HepG2 (cell line): ENCODE results near the gene MPIG6B. TPM values are rescaled to one million over a fixed set of nuclear protein-coding genes. Genes with fewer than 3 reads are reported as not detected.

ENCODE experiments used
- ATF7 ChIP-seq, 2 experiments: fragments of 450-650 bp in 1 of 2; sonication (generic) in 1 of 2; formaldehyde crosslinking in 1 of 2; IDR thresholded peaks; 2 replicates each; pipeline versions ENCODE4 v1.4.0 to v1.6.1; 2016 to 2020; ENCODE audit warnings: antibody characterized with exemption in 1 of 2, mild to moderate bottlenecking in 1 of 2, missing genetic modification reagents in 1 of 2
- HDAC2 ChIP-seq: sonication (generic); formaldehyde crosslinking; IDR thresholded peaks from 2 replicates; pipeline ENCODE4 v1.4.0; 2020; ENCODE audit warnings: missing genetic modification reagents
- KAT8 ChIP-seq: IDR thresholded peaks from 2 replicates; pipeline ENCODE4 v1.6.1; 2016; ENCODE audit warnings: missing genetic modification reagents, missing compliant biosample characterization
- LBX2 ChIP-seq: sonication (generic); formaldehyde crosslinking; IDR thresholded peaks from 2 replicates; pipeline ENCODE4 v1.5.0; 2020; ENCODE audit warnings: missing genetic modification reagents, mild to moderate bottlenecking, borderline replicate concordance
- MEIS1 ChIP-seq: sonication (generic); formaldehyde crosslinking; IDR thresholded peaks from 2 replicates; pipeline ENCODE4 v1.9.0; 2021; ENCODE audit warnings: mild to moderate bottlenecking, missing genetic modification reagents, moderate library complexity, borderline replicate concordance
- MIXL1 ChIP-seq: IDR thresholded peaks from 2 replicates; pipeline ENCODE4 v1.6.1; 2016
- MXI1 ChIP-seq: IDR thresholded peaks from 3 replicates; pipeline ENCODE4 v1.6.1; 2012; ENCODE audit warnings: low read depth, low read length, inconsistent platforms, borderline replicate concordance
- MYPOP ChIP-seq: sonication (generic); formaldehyde crosslinking; IDR thresholded peaks from 2 replicates; pipeline ENCODE4 v1.8.1; 2023; ENCODE audit warnings: mild to moderate bottlenecking, moderate library complexity, missing genetic modification reagents
- NFE2 ChIP-seq: sonication (generic); formaldehyde crosslinking; IDR thresholded peaks from 2 replicates; pipeline ENCODE4 v1.4.0; 2020; ENCODE audit warnings: missing genetic modification reagents
- NR2F1 ChIP-seq, 2 experiments: fragments of 450-650 bp in 1 of 2; formaldehyde crosslinking in 1 of 2; IDR thresholded peaks; 2 replicates each; pipeline versions ENCODE4 v1.5.0 to v1.6.1; 2016 to 2020; ENCODE audit warnings: mild to moderate bottlenecking in 1 of 2, missing compliant biosample characterization in 1 of 2, missing genetic modification reagents in 1 of 2, moderate library complexity in 1 of 2
- RELA ChIP-seq: sonication (generic); formaldehyde crosslinking; IDR thresholded peaks from 2 replicates; pipeline ENCODE4 v1.4.0; 2020; ENCODE audit warnings: missing genetic modification reagents
- SALL1 ChIP-seq: sonication (generic); formaldehyde crosslinking; IDR thresholded peaks from 2 replicates; pipeline ENCODE4 v1.8.0; 2022; ENCODE audit warnings: mild to moderate bottlenecking, missing genetic modification reagents
- SP4 ChIP-seq: sonication (generic); formaldehyde crosslinking; IDR thresholded peaks from 2 replicates; pipeline ENCODE4 v1.8.1; 2023; ENCODE audit warnings: mild to moderate bottlenecking, missing genetic modification reagents
- STAT6 ChIP-seq: sonication (generic); formaldehyde crosslinking; IDR thresholded peaks from 2 replicates; pipeline ENCODE4 v1.4.0; 2020; ENCODE audit warnings: missing genetic modification reagents, mild to moderate bottlenecking, borderline replicate concordance
- TARDBP ChIP-seq: sonication (generic); formaldehyde crosslinking; IDR thresholded peaks from 2 replicates; pipeline ENCODE4 v1.8.0; 2022; ENCODE audit warnings: mild to moderate bottlenecking, missing genetic modification reagents
- TGIF2 ChIP-seq: IDR thresholded peaks from 2 replicates; pipeline ENCODE4 v1.6.1; 2016; ENCODE audit warnings: control low read depth, missing compliant biosample characterization
- ZMYM3 ChIP-seq: sonication (generic); formaldehyde crosslinking; IDR thresholded peaks from 2 replicates; pipeline ENCODE4 v1.5.1; 2020; ENCODE audit warnings: mild to moderate bottlenecking, missing genetic modification reagents
- ZNF136 ChIP-seq: sonication (generic); formaldehyde crosslinking; IDR thresholded peaks from 2 replicates; pipeline ENCODE4 v1.8.1; 2022; ENCODE audit warnings: low read depth, mild to moderate bottlenecking, moderate library complexity, missing genetic modification reagents
- ZNF263 ChIP-seq: sonication (generic); formaldehyde crosslinking; IDR thresholded peaks from 2 replicates; pipeline ENCODE4 v1.4.0; 2020; ENCODE audit warnings: missing genetic modification reagents
- ZNF704 ChIP-seq: sonication (generic); formaldehyde crosslinking; IDR thresholded peaks from 2 replicates; pipeline ENCODE4 v1.8.1; 2023; ENCODE audit warnings: mild to moderate bottlenecking, inconsistent platforms, moderate library complexity, missing genetic modification reagents, borderline replicate concordance
- ZNF709 ChIP-seq: sonication (generic); formaldehyde crosslinking; IDR thresholded peaks from 2 replicates; pipeline ENCODE4 v1.5.0; 2020; ENCODE audit warnings: mild to moderate bottlenecking, missing genetic modification reagents
- ZSCAN29 ChIP-seq: sonication (generic); formaldehyde crosslinking; conservative IDR thresholded peaks from 2 replicates; pipeline ENCODE4 v1.4.0; 2020; ENCODE audit warnings: mild to moderate bottlenecking, missing genetic modification reagents
- polyA plus RNA-seq, 8 experiments: library from polyadenylated mRNA; depleted of rRNA in 3 of 8; stranded (reverse) in 7 of 8; unstranded in 1 of 8; fragments of >200 nt; fragmentation: Illumina TruSeq in 4 of 8; extraction: Trizol in 4 of 8; gene quantifications; 2 replicates each; pipeline versions ENCODE4 v1.2.1 to v1.2.3, GENCODE V29; 2011 to 2016; ENCODE audit warnings: low read depth in 4 of 8, missing spikeins in 1 of 8, mixed read lengths in 1 of 8; ENCODE audit not compliant: insufficient read depth in 1 of 8
- total RNA-seq, 5 experiments: library from RNA; depleted of rRNA; stranded (reverse); fragments of >200 nt; fragmentation: Illumina TruSeq; extraction: Trizol; gene quantifications; 2 replicates each; pipeline ENCODE4 v1.2.3, GENCODE V29; 2016; ENCODE audit warnings: low read depth in 1 of 5
- TF ChIP-seq, protein P1 (sequence below): sonication (generic); formaldehyde crosslinking; IDR thresholded peaks from 2 replicates; pipeline ENCODE4 v1.4.0; 2020; ENCODE audit warnings: missing genetic modification reagents

MPIG6B gene
- total and polyA plus RNA-seq, 2 of the 13 experiments (the other 11 are each of a cell fraction or from before 2014, with no cell fraction given) = not detected

DNA sequence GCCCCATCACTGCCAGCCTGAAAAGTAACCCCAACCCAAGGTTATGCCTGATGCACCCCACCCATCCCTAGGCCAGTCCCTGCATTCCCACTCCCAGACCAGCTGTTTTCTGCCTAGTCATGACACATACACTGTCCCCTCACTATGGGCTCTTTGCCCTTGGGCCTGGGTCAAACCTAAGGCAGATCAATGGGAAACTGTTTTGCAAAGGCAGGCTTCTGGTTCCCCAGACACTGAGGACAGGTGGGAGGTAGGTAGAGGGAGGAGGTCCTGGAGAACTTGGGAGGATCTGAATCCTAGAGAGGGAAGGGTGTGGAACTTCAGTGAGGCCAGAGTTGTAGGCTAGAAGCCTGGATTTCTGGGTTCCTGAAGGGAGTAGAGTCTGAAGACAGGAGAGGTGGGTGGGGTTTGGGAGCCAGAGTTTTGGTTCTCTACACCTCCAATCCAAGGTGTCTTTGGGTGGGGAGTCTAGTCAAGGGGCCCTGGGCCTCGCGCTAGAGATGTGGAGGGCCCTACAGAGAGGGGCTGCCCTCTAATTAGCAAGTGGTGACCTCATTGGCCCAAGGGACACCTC lies 11.2 kb downstream of the MPIG6B start (continued):
- TF ChIP-seq ZNF704 (CRISPR knock-in tag) (peak; percentile 9; the same call in 1 of the 2 replicates), SALL1 (CRISPR knock-in tag) (peak; percentile 39; the same call in 1 of the 2 replicates), HDAC2 (CRISPR knock-in tag) (0 out of 2 replicates have a peak, but pooled peaks have one; percentile 9), NFE2 (CRISPR knock-in tag) (peak; percentile 75; the same call in 1 of the 2 replicates), SP4 (CRISPR knock-in tag) (peak; percentile 70; the same call in 1 of the 2 replicates), MEIS1 (CRISPR knock-in tag) (peak; percentile 54), MXI1 (no peak), ZNF136 (no peak; the same call in 1 of the 2 replicates), MYPOP (CRISPR knock-in tag) (0 out of 2 replicates have a peak, but pooled peaks have one; percentile 1), TARDBP (CRISPR knock-in tag) (peak; percentile 63; the same call in 1 of the 2 replicates), ZSCAN29 (CRISPR knock-in tag) (0 out of 2 replicates have a peak, but pooled peaks have one; percentile 20), STAT6 (CRISPR knock-in tag) (no peak), LBX2 (CRISPR knock-in tag) (0 out of 2 replicates have a peak, but pooled peaks have one; percentile 52), MIXL1 (CRISPR knock-in tag) (no peak), ATF7 (IDR thresholded peaks at IDR 0.05) (0 out of 2 replicates have a peak, but pooled peaks have one; percentile 17), ATF7 (CRISPR knock-in tag; IDR thresholded peaks at IDR 0.05) (no peak), ZMYM3 (no peak), NR2F1 (CRISPR knock-in tag; IDR thresholded peaks at IDR 0.05) (peak; percentile 5 to 11; a peak in 1 of 4 replicates), TGIF2 (CRISPR knock-in tag) (peak; percentile 59; the same call in 1 of the 2 replicates), ZNF709 (CRISPR knock-in tag) (0 out of 2 replicates have a peak, but pooled peaks have one; percentile 11), ZNF263 (0 out of 2 replicates have a peak, but pooled peaks have one; percentile 8), KAT8 (CRISPR knock-in tag) (peak; percentile 33; the same call in 1 of the 2 replicates), RELA (CRISPR knock-in tag) (0 out of 2 replicates have a peak, but pooled peaks have one; percentile 13)
- TF ChIP-seq, protein P1, sequence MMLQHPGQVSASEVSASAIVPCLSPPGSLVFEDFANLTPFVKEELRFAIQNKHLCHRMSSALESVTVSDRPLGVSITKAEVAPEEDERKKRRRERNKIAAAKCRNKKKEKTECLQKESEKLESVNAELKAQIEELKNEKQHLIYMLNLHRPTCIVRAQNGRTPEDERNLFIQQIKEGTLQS (CRISPR knock-in tag) = peak; percentile 91; the same call in 1 of the 2 replicates
